Ramos (cell line): ENCODE results near the gene ZNF235.
"Not testable (repeated sequence)": the region's sequence is repeated elsewhere in the genome, so short reads cannot be mapped to it uniquely, and the experiment has no call there.

Experiments used
- in situ Hi-C: fragments of 300-500 bp; cut with MboI; formaldehyde crosslinking; loops from one replicate; pipeline ENCODE4 v1.14.3; 2022; ENCODE audit warnings: low sequenced_read_pairs; ENCODE audit not compliant: unreplicated experiment

Gene ZNF235

DNA sequence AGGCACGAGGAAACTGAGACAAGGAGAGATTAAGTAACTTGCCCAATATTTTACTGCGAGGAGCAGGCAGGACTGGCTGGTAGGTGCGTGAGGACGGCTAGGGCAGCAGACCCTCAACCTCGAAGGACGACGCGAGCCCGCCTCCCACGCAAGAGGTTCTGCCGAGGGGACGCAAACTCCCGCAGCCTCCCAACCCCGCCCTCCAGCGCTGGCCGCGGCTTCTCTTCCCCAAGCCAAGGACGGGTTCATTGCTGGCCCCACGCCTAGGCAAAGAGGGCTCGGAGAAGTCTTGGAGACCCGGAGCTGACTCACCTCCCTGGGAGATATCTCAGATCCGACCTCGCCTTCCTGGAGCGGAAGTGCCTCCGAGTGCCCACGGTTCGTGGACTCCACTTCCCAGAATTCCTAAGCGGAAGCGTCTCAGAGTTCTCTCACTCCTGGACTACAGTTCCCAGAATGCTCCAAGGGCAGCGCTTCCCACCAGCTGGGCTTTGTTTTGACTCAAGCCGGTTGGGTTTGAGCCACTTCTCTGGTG is at the start of gene ZNF235:
ZNF235 (minus strand) TSS at position 367 of the 535 bp plus-strand sequence. CDS start 1,621 bp downstream, outside the sequence.
- in situ Hi-C loops = no loop called here

GRCh38 chr19:44346556-44346955 is 41.7 kb upstream of the ZNF235 start:
- in situ Hi-C loops = no loop called here

- in situ Hi-C loops = no loop called here
These were observed 41.1 kb upstream of the ZNF235 start for GRCh38 chr19:44345959-44346358.

- in situ Hi-C loops = no loop called here
These were observed 39.4 kb upstream of the ZNF235 start for GRCh38 chr19:44344255-44344654.

DNA sequence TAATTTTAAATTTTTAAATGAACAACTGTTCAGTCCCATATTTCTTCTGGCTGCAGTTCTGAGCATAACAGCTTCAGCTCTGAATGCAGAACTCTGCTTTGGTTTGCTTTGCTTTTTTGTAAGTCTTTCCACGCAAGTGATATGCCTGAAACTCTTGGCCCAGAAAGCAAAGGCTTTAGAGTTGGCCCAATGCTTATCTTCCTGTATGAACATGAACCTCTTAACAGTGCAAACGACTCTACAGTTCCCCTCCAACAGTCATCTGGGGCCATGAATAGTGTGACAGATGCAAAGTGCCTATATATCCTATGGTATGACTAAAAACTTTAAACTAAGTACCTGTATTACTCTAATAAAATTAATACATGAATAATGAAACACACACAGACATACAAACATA is 37.0 kb upstream of the ZNF235 start:
- in situ Hi-C loops = no loop called here

DNA sequence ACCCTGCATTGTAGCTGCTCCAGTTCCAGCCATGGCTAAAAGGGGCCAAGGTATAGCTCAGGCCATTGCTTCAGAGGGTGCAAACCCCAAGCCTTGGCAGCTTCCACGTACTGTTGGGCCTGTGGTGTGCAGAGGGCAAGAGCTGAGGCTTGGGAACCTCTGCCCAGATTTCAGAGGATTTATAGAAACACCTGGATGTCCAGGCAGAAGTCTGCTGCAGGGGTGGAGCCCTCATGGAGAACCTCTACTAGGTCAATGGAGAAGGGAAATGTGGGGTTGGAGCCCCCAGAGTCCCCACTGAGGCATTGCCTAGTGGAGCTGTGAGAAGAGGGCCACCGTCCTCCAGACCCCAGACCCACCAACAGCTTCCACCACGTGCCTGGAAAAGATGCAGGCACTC is 29.8 kb upstream of the ZNF235 start:
- in situ Hi-C loops = not testable (repeated sequence)

GRCh38 chr19:44332145-44332544 is 27.3 kb upstream of the ZNF235 start:
- in situ Hi-C loops = no loop called here

- in situ Hi-C loops = no loop called here
These were observed 11.1 kb upstream of the ZNF235 start for GRCh38 chr19:44315883-44316282.

- in situ Hi-C loops = no loop called here
These were observed 8.4 kb upstream of the ZNF235 start for GRCh38 chr19:44313231-44313630.

DNA sequence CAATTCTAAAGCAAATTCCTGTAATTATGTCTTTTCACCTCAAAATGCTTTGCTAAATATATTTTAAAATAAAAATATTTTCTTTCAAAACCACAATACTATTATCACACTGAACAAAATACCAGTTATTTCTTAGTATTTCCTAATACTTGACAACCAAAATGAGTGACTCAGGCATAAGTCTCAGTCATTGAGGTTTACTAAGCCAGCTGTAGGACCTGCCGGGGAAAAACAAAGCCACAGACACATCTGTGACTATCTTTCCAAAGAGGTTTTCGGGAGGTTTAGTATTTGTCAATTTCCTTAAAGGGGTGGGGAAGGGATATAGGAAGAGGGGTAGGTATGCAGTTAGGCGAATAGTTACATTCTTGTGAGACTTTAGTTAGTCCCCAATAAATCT is 3.2 kb upstream of the ZNF235 start:
- in situ Hi-C loops = no loop called here

GRCh38 chr19:44306283-44306682 is 1.5 kb upstream of the ZNF235 start:
- in situ Hi-C loops = no loop called here

DNA sequence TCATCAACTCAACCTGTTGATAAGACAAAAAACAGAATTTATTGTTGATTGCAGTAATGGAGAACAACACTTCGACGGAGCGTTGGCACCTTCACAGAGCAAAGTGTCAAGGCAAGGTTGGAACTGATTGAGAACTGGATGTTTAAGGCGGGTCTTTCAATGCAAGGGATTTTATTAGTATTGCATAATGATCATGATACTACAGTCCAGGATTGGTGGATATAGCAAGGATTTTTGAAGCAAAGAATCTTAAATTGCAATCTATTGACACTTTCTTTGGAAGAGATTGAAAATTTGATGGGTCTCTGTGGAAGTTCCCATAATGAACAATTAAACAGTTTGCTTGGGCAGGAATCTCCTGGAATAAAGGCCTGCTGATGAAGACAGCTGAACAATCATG is 632 bp upstream of the ZNF235 start:
- in situ Hi-C loops = no loop called here

GRCh38 chr19:44303976-44304568 is 753 bp downstream of the ZNF235 start:
- in situ Hi-C loops = no loop called here

DNA sequence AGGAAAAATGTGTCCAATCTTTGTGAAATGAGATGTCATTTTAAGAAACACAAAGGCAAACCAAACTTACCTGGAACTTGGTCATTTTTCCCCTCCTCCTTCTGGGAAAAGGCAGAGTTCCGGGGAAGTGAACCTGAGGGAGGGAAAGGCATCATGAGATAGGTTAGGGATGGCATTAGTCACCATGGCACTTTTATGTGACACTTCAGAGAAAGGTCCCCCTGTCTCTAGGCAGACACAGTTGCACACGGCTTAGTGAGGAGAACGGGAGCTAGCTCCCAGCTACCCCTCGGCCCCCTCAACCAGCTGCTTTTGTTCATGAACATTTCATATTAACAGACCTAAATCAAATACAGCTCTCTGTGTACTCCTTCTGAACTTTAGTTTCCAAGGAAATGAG is 1.5 kb downstream of the ZNF235 start:
- in situ Hi-C loops = no loop called here

- in situ Hi-C loops = no loop called here
These were observed 19.9 kb downstream of the ZNF235 start for GRCh38 chr19:44284968-44285367.

DNA sequence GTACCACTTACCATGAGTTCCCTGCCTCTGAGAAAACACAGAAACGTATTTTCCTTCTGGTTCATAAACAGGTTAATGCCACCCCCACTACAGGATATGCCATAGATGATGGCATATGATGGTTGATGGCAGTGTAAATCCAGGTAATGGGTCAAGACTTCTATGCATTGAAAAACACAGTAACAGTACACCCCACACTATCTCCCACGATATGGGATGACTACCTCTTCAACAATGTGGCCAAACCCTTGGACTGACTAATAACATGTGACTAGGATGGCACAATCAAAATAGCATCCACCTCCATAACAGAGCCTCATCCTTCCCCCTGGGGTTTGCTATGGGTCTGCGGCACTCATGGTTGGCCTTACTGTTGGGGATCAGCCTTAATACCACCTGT is 22.0 kb downstream of the ZNF235 start:
- in situ Hi-C loops = no loop called here

GRCh38 chr19:44280916-44281315 is 23.9 kb downstream of the ZNF235 start:
- in situ Hi-C loops = no loop called here

- in situ Hi-C loops = no loop called here
These were observed 26.6 kb downstream of the ZNF235 start for GRCh38 chr19:44278181-44278690.

- in situ Hi-C loops = no loop called here
These were observed 27.5 kb downstream of the ZNF235 start for GRCh38 chr19:44277331-44277730.

- in situ Hi-C loops = no loop called here
These were observed 44.0 kb downstream of the ZNF235 start for GRCh38 chr19:44260695-44261446.

- in situ Hi-C loops = no loop called here
These were observed 44.5 kb downstream of the ZNF235 start for GRCh38 chr19:44260343-44260681.
